Measurements from ENCODE around the gene ZFAND6.
"Not testable (repeated sequence)": the region's sequence is repeated elsewhere in the genome, so short reads cannot be mapped to it uniquely, and the experiment has no call there.

ZFAND6 gene

GRCh38 chr15:80151148-80151547 lies 91.7 kb downstream of the ZFAND6 start:
- no peak for DNase-seq (ENCODE audit: low spot score)

- DNase-seq (ENCODE audit: low spot score): no peak
Observed at GRCh38 chr15:80151576-80151975, 92.1 kb downstream of the ZFAND6 start.

- peak; percentile 78 for DNase-seq (ENCODE audit: low spot score)
Observed at GRCh38 chr15:80152180-80152895, 92.9 kb downstream of the ZFAND6 start.

GRCh38 chr15:80152896-80153876 lies 93.7 kb downstream of the ZFAND6 start, which contains the start of gene FAH:
FAH (plus strand) TSS chr15:80152999; CDS start chr15:80153055, 56 bp downstream.
- DNase-seq (ENCODE audit: low spot score): no peak

- DNase-seq (ENCODE audit: low spot score): no peak
Observed at GRCh38 chr15:80153900-80154299, 94.4 kb downstream of the ZFAND6 start.

- DNase-seq (ENCODE audit: low spot score): no peak
Observed at GRCh38 chr15:80154336-80154735, 94.9 kb downstream of the ZFAND6 start.

- no peak for DNase-seq (ENCODE audit: low spot score)
Observed at GRCh38 chr15:80155001-80155377, 95.5 kb downstream of the ZFAND6 start.

- not testable (repeated sequence) for DNase-seq (ENCODE audit: low spot score)
Observed at GRCh38 chr15:80155378-80156175, 96.1 kb downstream of the ZFAND6 start.

- DNase-seq (ENCODE audit: low spot score): no peak
Observed at GRCh38 chr15:80156176-80156720, 96.8 kb downstream of the ZFAND6 start.

GRCh38 chr15:80157215-80157614 lies 97.7 kb downstream of the ZFAND6 start:
- no peak for DNase-seq (ENCODE audit: low spot score)

GRCh38 chr15:80159301-80159700 lies 99.8 kb downstream of the ZFAND6 start:
- DNase-seq (ENCODE audit: low spot score): no peak

- no peak for DNase-seq (ENCODE audit: low spot score)
Observed at GRCh38 chr15:80159811-80160569, 100.5 kb downstream of the ZFAND6 start.

GRCh38 chr15:80160570-80161156 lies 101.2 kb downstream of the ZFAND6 start:
- peak; percentile 84 for DNase-seq (ENCODE audit: low spot score)

- DNase-seq (ENCODE audit: low spot score): no peak
Observed at GRCh38 chr15:80161468-80162016, 102.1 kb downstream of the ZFAND6 start.

- DNase-seq (ENCODE audit: low spot score): no peak
Observed at GRCh38 chr15:80162059-80162554, 102.6 kb downstream of the ZFAND6 start.

GRCh38 chr15:80163217-80163616 lies 103.7 kb downstream of the ZFAND6 start:
- DNase-seq (ENCODE audit: low spot score): no peak

GRCh38 chr15:80163897-80164296 lies 104.4 kb downstream of the ZFAND6 start:
- no peak for DNase-seq (ENCODE audit: low spot score)

- DNase-seq (ENCODE audit: low spot score): no peak
Observed at GRCh38 chr15:80167936-80168335, 108.5 kb downstream of the ZFAND6 start.

- DNase-seq (ENCODE audit: low spot score): no peak
Observed at GRCh38 chr15:80168421-80168820, 108.9 kb downstream of the ZFAND6 start.

- no peak for DNase-seq (ENCODE audit: low spot score)
Observed at GRCh38 chr15:80169768-80170357, 110.4 kb downstream of the ZFAND6 start.

Data from pons (tissue), 1 donor.